Caco-2 (cell line): Measurements from ENCODE around the gene PRXL2A. TPM values are rescaled to one million over a fixed set of nuclear protein-coding genes. Genes with fewer than 3 reads are reported as not detected.

ENCODE experiments used
- BruUV-seq: library from RNA; stranded (reverse); fragments of 400-500 nt; replicated peaks from 2 replicates; lab custom pipeline; 2021; lab: Mats Ljungman, UMichigan
- CTCF ChIA-PET: fragments of 300-600 bp; sonication (Branson Sonifier 250); formaldehyde crosslinking; loops from one replicate; lab custom pipeline; 2022; ENCODE audit warnings: antibody characterized with exemption; lab: Charles Lee
- POLR2A ChIA-PET: fragments of 300-600 bp; sonication (Branson Sonifier 250); formaldehyde crosslinking; loops from one replicate; lab custom pipeline; 2022; ENCODE audit warnings: antibody characterized with exemption; lab: Charles Lee
- DNase-seq, 2 experiments: peaks; one replicate each; pipeline versions ENCODE4 v3.0.0 to v3.0.0-alpha.2; 2020 to 2022
- H3K27me3 ChIP-seq: replicated peaks from 2 replicates; pipeline ENCODE4 v1.6.0; 2011; ENCODE audit warnings: low read length; ENCODE audit not compliant: control insufficient read depth, insufficient read depth
- H3K36me3 ChIP-seq: 2 replicates; pipeline ENCODE4 v1.5.1; 2011; ENCODE audit warnings: low read length; ENCODE audit not compliant: control insufficient read depth, insufficient read depth
- H3K4me1 ChIP-seq: fragments of 250-450 bp; sonication (Bioruptor Pico); 2 replicates; pipeline ENCODE4 v1.5.1; 2020; ENCODE audit warnings: mild to moderate bottlenecking
- H3K4me3 ChIP-seq: 2 replicates; pipeline ENCODE4 v1.5.1; 2011; ENCODE audit warnings: low read depth, mild to moderate bottlenecking, control low read depth, low read length
- H3K9me3 ChIP-seq: fragments of 250-450 bp; sonication (Bioruptor Pico); 2 replicates; pipeline ENCODE4 v1.5.1; 2020; ENCODE audit warnings: mild to moderate bottlenecking, moderate library complexity
- H3K27ac Mint-ChIP-seq: one replicate; pipeline ENCODE4 v1.8.0; 2022; ENCODE audit warnings: mixed read lengths; ENCODE audit not compliant: unreplicated experiment
- H3K27me3 Mint-ChIP-seq: one replicate; pipeline ENCODE4 v1.8.0; 2022; ENCODE audit warnings: mixed read lengths; ENCODE audit not compliant: insufficient read depth, unreplicated experiment
- H3K36me3 Mint-ChIP-seq: one replicate; pipeline ENCODE4 v1.8.0; 2022; ENCODE audit warnings: mild to moderate bottlenecking, mixed read lengths; ENCODE audit not compliant: insufficient read depth, unreplicated experiment
- H3K4me1 Mint-ChIP-seq: one replicate; pipeline ENCODE4 v1.8.0; 2022; ENCODE audit warnings: low read depth, mixed read lengths; ENCODE audit not compliant: unreplicated experiment
- H3K4me3 Mint-ChIP-seq: one replicate; pipeline ENCODE4 v1.8.0; 2022; ENCODE audit warnings: mild to moderate bottlenecking, moderate library complexity, mixed read lengths; ENCODE audit not compliant: unreplicated experiment
- H3K9me3 Mint-ChIP-seq: one replicate; pipeline ENCODE4 v1.8.0; 2022; ENCODE audit warnings: mixed read lengths; ENCODE audit not compliant: unreplicated experiment
- intact Hi-C: fragments of 100-400 bp; cut with micrococcal nuclease; formaldehyde crosslinking; loops from one replicate; pipeline ENCODE4 v1.10.0; 2022; ENCODE audit not compliant: unreplicated experiment
- total RNA-seq: library from RNA; stranded (reverse); gene quantifications from 2 replicates; pipeline ENCODE4 v1.2.3, GENCODE V29; 2022
- TF ChIP-seq, protein P1 (sequence below), 2 experiments: fragments of 200-600 bp in 1 of 2; IDR thresholded peaks; 1 replicate in 1 of 2; 2 replicates in 1 of 2; pipeline versions ENCODE4 v1.5.1 to v1.8.0; 2011 to 2022; ENCODE audit warnings: antibody characterized with exemption in 1 of 2, control low read depth in 1 of 2, inconsistent platforms in 1 of 2, low read depth in 1 of 2, low read length in 1 of 2, mild to moderate bottlenecking in 1 of 2, moderate library complexity in 1 of 2; ENCODE audit not compliant: insufficient read depth in 1 of 2, severe bottlenecking in 1 of 2, unreplicated experiment in 1 of 2

PRXL2A gene
- total RNA-seq, 1 experiment from 2014 or later, result 88.6 TPM

DNA sequence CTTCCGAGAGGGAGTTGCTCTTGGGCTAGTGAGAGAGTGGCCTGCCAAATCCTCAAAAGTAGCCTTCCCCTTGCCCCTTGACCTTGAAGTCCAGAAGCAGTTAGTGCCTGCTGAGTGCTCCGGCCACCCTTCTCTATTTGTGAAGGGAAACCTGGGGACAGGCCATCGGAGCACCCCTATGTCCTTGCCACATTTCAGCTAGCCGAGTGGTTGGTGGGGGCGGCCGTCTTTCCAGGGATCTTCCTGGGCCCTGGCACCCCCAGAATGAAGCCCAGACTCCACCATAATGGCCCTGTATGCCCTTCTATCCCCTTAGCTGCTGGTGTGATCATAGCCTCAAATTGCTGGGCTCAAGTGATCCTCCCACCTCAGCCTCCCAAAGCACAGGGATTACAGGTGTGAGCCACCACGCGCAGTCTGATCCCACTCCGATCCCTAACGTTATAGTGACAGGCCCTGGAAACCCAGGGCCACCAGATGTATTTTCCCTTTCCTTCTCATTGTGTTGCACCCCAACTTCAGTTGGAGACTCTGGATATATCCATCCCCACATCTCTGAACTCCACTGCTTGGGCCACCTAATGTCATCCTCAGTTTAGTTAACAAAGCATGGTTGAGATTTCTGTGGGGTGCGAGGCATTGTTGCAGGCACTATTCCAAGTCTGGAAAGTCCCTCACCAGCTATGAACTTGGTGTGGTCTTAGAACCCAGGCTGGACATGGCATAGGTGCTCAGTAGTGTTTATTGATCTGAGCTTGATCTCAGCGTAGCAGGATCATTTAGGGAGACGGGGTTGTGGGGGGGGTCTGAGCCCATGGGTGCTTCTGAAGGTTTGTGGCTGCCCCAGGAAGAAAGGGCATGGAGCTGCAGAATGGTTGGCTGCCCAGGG is 47.4 kb downstream of the PRXL2A start:
- peaks cover 35% of the 10 kb centered on the region for H3K4me1 Mint-ChIP-seq
- CTCF ChIA-PET, result interaction anchor here (2.0 kb wide), 1 partner anchor 50 kb away, joined by 8 read pairs; no protein-coding TSS in a partner anchor
- TSS peak; percentile 73 for BruUV-seq

DNA sequence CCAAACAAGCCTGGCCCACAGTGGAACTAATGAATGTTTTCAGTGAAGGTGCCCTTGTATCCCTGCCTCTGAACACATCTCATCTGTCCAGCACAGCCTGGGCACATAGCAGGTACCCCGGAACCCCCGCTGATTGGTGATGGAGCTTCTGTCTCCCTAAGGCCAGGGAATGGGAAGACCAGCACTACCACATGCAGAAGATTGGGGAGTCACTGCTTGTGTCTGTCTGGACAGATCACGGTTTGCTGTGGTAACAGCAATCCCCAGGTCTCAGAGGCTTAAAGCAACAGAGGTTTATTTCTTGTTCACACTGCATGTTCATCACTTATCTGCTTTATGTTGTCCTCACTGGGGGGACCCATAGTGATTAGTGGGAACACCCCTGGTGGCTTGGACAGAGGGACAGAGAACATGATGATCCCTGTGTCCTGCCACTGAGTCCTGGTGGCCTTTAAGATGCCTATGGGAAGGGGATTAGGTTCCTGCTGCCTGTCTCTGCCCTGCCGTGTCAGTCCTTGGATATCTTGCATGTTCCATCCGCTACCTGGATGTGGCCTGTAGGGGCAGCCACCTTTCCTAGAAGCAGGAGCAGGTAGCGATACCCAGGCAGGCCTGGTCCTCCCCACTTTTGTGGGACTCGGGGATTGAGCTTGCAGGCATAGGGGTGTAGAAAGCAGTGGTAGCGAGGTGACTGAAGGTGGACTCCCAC is 49.4 kb downstream of the PRXL2A start:
- no peaks in the 10 kb centered on the region for H3K36me3 ChIP-seq
- intact Hi-C loops, result no loop called here
- no TSS peak for BruUV-seq
- H3K4me1 ChIP-seq, result peaks cover 65% of the 10 kb centered on the region
- ChIA-PET CTCF (interaction anchor here (2.0 to 4.0 kb wide), 2 partner anchors 47 to 48 kb away, joined by 8 to 55 read pairs; no protein-coding TSS in a partner anchor), POLR2A (interaction anchor here (1.1 kb wide), 1 partner anchor 49 kb away, joined by 4 read pairs; no protein-coding TSS in a partner anchor)
- Mint-ChIP-seq H3K4me1 (peaks cover 44% of the 10 kb centered on the region), H3K9me3 (no peaks in the 10 kb centered on the region), H3K27ac (peak overlapping the region; percentile 54), H3K27me3 (no peaks in the 10 kb centered on the region), H3K36me3 (peaks cover 54% of the 10 kb centered on the region), H3K4me3 (no peak overlapping the region)
- TF ChIP-seq, protein P1, sequence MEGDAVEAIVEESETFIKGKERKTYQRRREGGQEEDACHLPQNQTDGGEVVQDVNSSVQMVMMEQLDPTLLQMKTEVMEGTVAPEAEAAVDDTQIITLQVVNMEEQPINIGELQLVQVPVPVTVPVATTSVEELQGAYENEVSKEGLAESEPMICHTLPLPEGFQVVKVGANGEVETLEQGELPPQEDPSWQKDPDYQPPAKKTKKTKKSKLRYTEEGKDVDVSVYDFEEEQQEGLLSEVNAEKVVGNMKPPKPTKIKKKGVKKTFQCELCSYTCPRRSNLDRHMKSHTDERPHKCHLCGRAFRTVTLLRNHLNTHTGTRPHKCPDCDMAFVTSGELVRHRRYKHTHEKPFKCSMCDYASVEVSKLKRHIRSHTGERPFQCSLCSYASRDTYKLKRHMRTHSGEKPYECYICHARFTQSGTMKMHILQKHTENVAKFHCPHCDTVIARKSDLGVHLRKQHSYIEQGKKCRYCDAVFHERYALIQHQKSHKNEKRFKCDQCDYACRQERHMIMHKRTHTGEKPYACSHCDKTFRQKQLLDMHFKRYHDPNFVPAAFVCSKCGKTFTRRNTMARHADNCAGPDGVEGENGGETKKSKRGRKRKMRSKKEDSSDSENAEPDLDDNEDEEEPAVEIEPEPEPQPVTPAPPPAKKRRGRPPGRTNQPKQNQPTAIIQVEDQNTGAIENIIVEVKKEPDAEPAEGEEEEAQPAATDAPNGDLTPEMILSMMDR (IDR thresholded peaks at IDR 0.05; ENCODE audit: insufficient read depth in 1 of 2, low read depth in 1 of 2, low read length in 1 of 2, severe bottlenecking in 1 of 2, unreplicated experiment in 1 of 2), result peak in 1 of 2 experiments; percentile 28
- H3K9me3 ChIP-seq, result no peaks in the 10 kb centered on the region
- no peak overlapping the region for H3K4me3 ChIP-seq
- no peaks in the 10 kb centered on the region for H3K27me3 ChIP-seq
- peak in 1 of 2 experiments; percentile 32 for DNase-seq

More for the DNA sequence above, 47.4 kb downstream of the PRXL2A start:
- DNase-seq, result no peak
- H3K36me3 ChIP-seq, result no peaks in the 10 kb centered on the region
- peak overlapping the region; percentile 75 for H3K27ac Mint-ChIP-seq
- POLR2A ChIA-PET, result no interaction called here
- H3K36me3 Mint-ChIP-seq, result peaks cover 51% of the 10 kb centered on the region
- H3K4me3 Mint-ChIP-seq, result no peak overlapping the region
- H3K9me3 ChIP-seq, result no peaks in the 10 kb centered on the region
- TF ChIP-seq, protein P1 (IDR thresholded peaks at IDR 0.05; ENCODE audit: insufficient read depth in 1 of 2, low read depth in 1 of 2, low read length in 1 of 2, severe bottlenecking in 1 of 2, unreplicated experiment in 1 of 2), result no peak
- H3K27me3 Mint-ChIP-seq, result no peaks in the 10 kb centered on the region
- H3K27me3 ChIP-seq, result no peaks in the 10 kb centered on the region
- H3K4me3 ChIP-seq, result peak overlapping the region; percentile 86
- intact Hi-C loops, result no loop called here
- H3K4me1 ChIP-seq, result peaks cover 62% of the 10 kb centered on the region
- H3K9me3 Mint-ChIP-seq, result no peaks in the 10 kb centered on the region

DNA sequence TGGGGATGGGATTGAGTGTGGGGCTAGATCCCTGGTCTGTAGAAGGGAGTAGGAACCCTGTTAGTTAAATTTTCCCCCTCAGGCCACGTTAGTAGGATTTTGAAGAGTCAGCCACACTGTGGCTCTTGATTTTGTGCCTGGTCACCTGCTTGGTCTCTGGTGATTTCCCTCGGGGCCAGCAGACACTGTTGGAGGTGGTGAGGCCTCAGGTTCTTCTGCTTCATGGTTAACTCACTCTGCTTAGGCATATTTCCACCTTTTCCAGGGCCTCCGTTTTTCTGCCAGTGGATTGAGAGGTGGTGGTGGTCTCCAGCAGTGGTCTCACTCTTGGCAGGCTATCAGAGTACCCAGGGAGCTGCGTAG is 49.9 kb downstream of the PRXL2A start:
- DNase-seq, result no peak
- H3K4me3 ChIP-seq, result no peak overlapping the region
- no peaks in the 10 kb centered on the region for H3K9me3 ChIP-seq
- intact Hi-C loops, result no loop called here
- Mint-ChIP-seq H3K27ac (peak overlapping the region; percentile 54), H3K4me1 (peaks cover 46% of the 10 kb centered on the region), H3K9me3 (no peaks in the 10 kb centered on the region), H3K4me3 (no peak overlapping the region), H3K27me3 (no peaks in the 10 kb centered on the region), H3K36me3 (peaks cover 55% of the 10 kb centered on the region)
- H3K27me3 ChIP-seq, result no peaks in the 10 kb centered on the region
- H3K36me3 ChIP-seq, result no peaks in the 10 kb centered on the region
- TF ChIP-seq, protein P1 (IDR thresholded peaks at IDR 0.05; ENCODE audit: insufficient read depth in 1 of 2, low read depth in 1 of 2, low read length in 1 of 2, severe bottlenecking in 1 of 2, unreplicated experiment in 1 of 2), result no peak
- POLR2A ChIA-PET, result no interaction called here
- CTCF ChIA-PET, result interaction anchor here (4.0 kb wide), 1 partner anchor 47 kb away, joined by 55 read pairs; no protein-coding TSS in a partner anchor
- no TSS peak for BruUV-seq
- H3K4me1 ChIP-seq, result peaks cover 67% of the 10 kb centered on the region
